Skin epidermis (tissue), 12 donors: ENCODE measurements around the gene SETDB2.
A peak's percentile ranks its signal among the peaks of the same experiment; 100 is the strongest.

ENCODE experiments used
- H3K27ac ChIP-seq, 21 experiments: fragments of 200-600 bp; sonication (generic) in 11 of 21; one replicate each; pipeline ENCODE4 v1.5.0; 2020; ENCODE audit warnings: mild to moderate bottlenecking in 3 of 21, inconsistent platforms in 2 of 21, moderate library complexity in 2 of 21
- H3K4me3 ChIP-seq, 7 experiments: fragments of 200-600 bp; sonication (generic) in 2 of 7; one replicate each; pipeline ENCODE4 v1.5.0; 2020; ENCODE audit warnings: inconsistent platforms in 2 of 7, mild to moderate bottlenecking in 2 of 7, moderate library complexity in 1 of 7

Gene SETDB2

GRCh38 chr13:49428041-49428763 lies 15.9 kb upstream of the SETDB2 start:
- Histone ChIP-seq H3K4me3 (no peak overlapping the region), H3K27ac (no peak overlapping the region)

- Histone ChIP-seq H3K27ac (no peak overlapping the region), H3K4me3 (no peak overlapping the region)
Observed at GRCh38 chr13:49429121-49429520, 15.0 kb upstream of the SETDB2 start.

- Histone ChIP-seq H3K4me3 (no peak overlapping the region), H3K27ac (peak overlapping the region in 2 of 21 experiments; percentile 25 to 41)
Observed at GRCh38 chr13:49435992-49436391, 8.1 kb upstream of the SETDB2 start.

GRCh38 chr13:49436890-49437289 lies 7.2 kb upstream of the SETDB2 start:
- Histone ChIP-seq H3K4me3 (no peak overlapping the region), H3K27ac (peak overlapping the region in 1 of 21 experiments; percentile 35)

- no peak overlapping the region for H3K4me3 ChIP-seq
- no peak overlapping the region for H3K27ac ChIP-seq
Observed at GRCh38 chr13:49437705-49438104, 6.4 kb upstream of the SETDB2 start.

GRCh38 chr13:49439609-49440008 lies 4.5 kb upstream of the SETDB2 start:
- H3K4me3 ChIP-seq = no peak overlapping the region
- no peak overlapping the region for H3K27ac ChIP-seq

GRCh38 chr13:49441312-49441711 lies 2.8 kb upstream of the SETDB2 start:
- H3K4me3 ChIP-seq = no peak overlapping the region

GRCh38 chr13:49441846-49442245 lies 2.2 kb upstream of the SETDB2 start:
- H3K4me3 ChIP-seq = no peak overlapping the region

More at GRCh38 chr13:49441312-49441711, 2.8 kb upstream of the SETDB2 start:
- no peak overlapping the region for H3K27ac ChIP-seq

GRCh38 chr13:49443357-49443703 lies 744 bp upstream of the SETDB2 start:
- Histone ChIP-seq H3K27ac (peak overlapping the region; percentile 75 to 98 (median 92)), H3K4me3 (peak overlapping the region; percentile 40 to 81 (median 76))

More at GRCh38 chr13:49441846-49442245, 2.2 kb upstream of the SETDB2 start:
- no peak overlapping the region for H3K27ac ChIP-seq

- Histone ChIP-seq H3K4me3 (peak overlapping the region; percentile 60 to 81 (median 76)), H3K27ac (peak overlapping the region; percentile 52 to 98 (median 93))
Observed at GRCh38 chr13:49444524-49445395, 686 bp downstream of the SETDB2 start.

GRCh38 chr13:49446473-49446872 lies 2.4 kb downstream of the SETDB2 start:
- Histone ChIP-seq H3K4me3 (no peak overlapping the region), H3K27ac (peak overlapping the region in 2 of 21 experiments; percentile 14 to 94)

GRCh38 chr13:49448753-49449152 lies 4.7 kb downstream of the SETDB2 start:
- Histone ChIP-seq H3K4me3 (no peak overlapping the region), H3K27ac (peak overlapping the region in 1 of 21 experiments; percentile 30)

GRCh38 chr13:49450105-49450819 lies 6.2 kb downstream of the SETDB2 start:
- Histone ChIP-seq H3K27ac (no peak overlapping the region), H3K4me3 (no peak overlapping the region)

GRCh38 chr13:49452725-49453457 lies 8.8 kb downstream of the SETDB2 start:
- H3K4me3 ChIP-seq = no peak overlapping the region
- H3K27ac ChIP-seq = no peak overlapping the region

GRCh38 chr13:49453465-49453864 lies 9.4 kb downstream of the SETDB2 start:
- Histone ChIP-seq H3K27ac (no peak overlapping the region), H3K4me3 (no peak overlapping the region)

- Histone ChIP-seq H3K27ac (peak overlapping the region in 3 of 21 experiments; percentile 16 to 43 (median 32)), H3K4me3 (no peak overlapping the region)
Observed at GRCh38 chr13:49454388-49455006, 10.4 kb downstream of the SETDB2 start.

GRCh38 chr13:49455007-49455398 lies 10.9 kb downstream of the SETDB2 start:
- Histone ChIP-seq H3K27ac (peak overlapping the region in 3 of 21 experiments; percentile 6 to 48 (median 43)), H3K4me3 (no peak overlapping the region)

GRCh38 chr13:49456156-49456555 lies 12.1 kb downstream of the SETDB2 start:
- no peak overlapping the region for H3K4me3 ChIP-seq
- no peak overlapping the region for H3K27ac ChIP-seq

- H3K27ac ChIP-seq = no peak overlapping the region
- no peak overlapping the region for H3K4me3 ChIP-seq
Observed at GRCh38 chr13:49457221-49457620, 13.1 kb downstream of the SETDB2 start.
